GM12878 (cell line): ENCODE results near the gene IGSF11. TPM values are rescaled to one million over a fixed set of nuclear protein-coding genes. Genes with fewer than 3 reads are reported as not detected.

Experiments
- ATAC-seq: fragments of 200-7000 bp; cut with Tn5 transposase; 3 replicates; pipeline ENCODE4 v1.9.1; 2020; ENCODE audit warnings: mild to moderate bottlenecking, moderate library complexity
- BruUV-seq: library from RNA; stranded (reverse); fragments of 400-500 nt; replicated peaks from 2 replicates; lab custom pipeline; 2021; lab: Mats Ljungman, UMichigan
- CTCF ChIA-PET: fragments of 300-600 bp; sonication (Branson Sonifier 250); formaldehyde crosslinking; extraction: SDS; loops from one replicate; lab custom pipeline; 2021; ENCODE audit warnings: inconsistent platforms; lab: Yijun Ruan, JAX
- POLR2A ChIA-PET: fragments of 350-600 bp; formaldehyde crosslinking; extraction: SDS; loops from one replicate; lab custom pipeline; 2021; ENCODE audit warnings: inconsistent platforms; lab: Charles Lee
- RAD21 ChIA-PET: fragments of 300-600 bp; sonication (Branson Sonifier 250); formaldehyde crosslinking; loops from one replicate; lab custom pipeline; 2023; ENCODE audit warnings: antibody characterized with exemption; ENCODE audit not compliant: unreplicated experiment; lab: Charles Lee
- SMC1A ChIA-PET: fragments of 300-600 bp; sonication (Branson Sonifier 250); formaldehyde crosslinking; loops from one replicate; lab custom pipeline; 2023; ENCODE audit not compliant: unreplicated experiment, uncharacterized antibody; lab: Charles Lee
- DNase-seq: peaks from one replicate; pipeline ENCODE4 v3.0.0-alpha.2; 2011; ENCODE audit warnings: low read depth, low spot score
- FAIRE-seq: peaks from 3 replicates; lab custom pipeline; 2011; peaks lifted over from hg19 to GRCh38; lab: Jason Lieb, UNC
- H2AFZ ChIP-seq: 2 replicates; pipeline ENCODE4 v1.6.0; 2011; ENCODE audit warnings: low read depth, low read length, control low read depth; ENCODE audit not compliant: control insufficient read depth
- H3K27ac ChIP-seq: 2 replicates; pipeline ENCODE4 v1.5.1; 2011; ENCODE audit warnings: control low read depth; ENCODE audit not compliant: control insufficient read depth, insufficient read depth
- H3K27me3 ChIP-seq, 2 experiments: replicated peaks in 1 of 2; 2 replicates each; pipeline versions ENCODE4 v1.6.0 to v1.6.1; 2011; ENCODE audit warnings: low read length in 1 of 2; ENCODE audit not compliant: control insufficient read depth in 2 of 2, insufficient read depth in 2 of 2
- H3K36me3 ChIP-seq, 2 experiments: 2 replicates each; pipeline ENCODE4 v1.5.1; 2011; ENCODE audit warnings: low read length in 1 of 2; ENCODE audit not compliant: control insufficient read depth in 2 of 2, insufficient read depth in 2 of 2
- H3K4me1 ChIP-seq: 2 replicates; pipeline ENCODE4 v1.6.1; 2011; ENCODE audit warnings: mild to moderate bottlenecking, low read length, moderate library complexity, mixed read lengths; ENCODE audit not compliant: control insufficient read depth, insufficient read depth
- H3K4me2 ChIP-seq: 2 replicates; pipeline ENCODE4 v1.6.0; 2011; ENCODE audit warnings: control low read depth; ENCODE audit not compliant: control insufficient read depth, insufficient read depth
- H3K4me3 ChIP-seq: fragments of 200-600 bp; sonication (generic); 2 replicates; pipeline ENCODE4 v1.5.1; 2016
- H3K79me2 ChIP-seq: 2 replicates; pipeline ENCODE4 v1.6.0; 2011; ENCODE audit warnings: low read length; ENCODE audit not compliant: control insufficient read depth, insufficient read depth
- H3K9ac ChIP-seq: 2 replicates; pipeline ENCODE4 v1.8.0; 2011; ENCODE audit warnings: low read length, control low read depth, mixed read lengths; ENCODE audit not compliant: control insufficient read depth, insufficient read depth
- H3K9me3 ChIP-seq: replicated peaks from 3 replicates; pipeline ENCODE4 v1.5.1; 2011; ENCODE audit warnings: mild to moderate bottlenecking, low read length; ENCODE audit not compliant: control insufficient read depth, insufficient read depth
- H4K20me1 ChIP-seq: 2 replicates; pipeline ENCODE4 v1.6.0; 2011; ENCODE audit not compliant: control insufficient read depth, insufficient read depth
- BMI1 ChIP-seq: fragments of 450-650 bp; IDR thresholded peaks from 2 replicates; pipeline ENCODE4 v1.6.1; 2016; ENCODE audit warnings: mild to moderate bottlenecking, moderate library complexity, borderline replicate concordance
- CBX5 ChIP-seq: sonication (generic); IDR thresholded peaks from 2 replicates; pipeline ENCODE4 v1.6.1; 2016; ENCODE audit warnings: low read depth, moderate library complexity, mild to moderate bottlenecking, inconsistent platforms
- CHD4 ChIP-seq: fragments of 200-600 bp; sonication (generic); IDR thresholded peaks from 2 replicates; pipeline ENCODE4 v1.6.1; 2016; ENCODE audit warnings: mild to moderate bottlenecking
- ETV6 ChIP-seq, 2 experiments: fragments of 450-650 bp in 1 of 2; IDR thresholded peaks in 1 of 2; conservative IDR thresholded peaks in 1 of 2; 2 replicates each; pipeline ENCODE4 v1.6.1; 2014; ENCODE audit warnings: antibody characterized with exemption in 1 of 2, borderline replicate concordance in 1 of 2, low read depth in 1 of 2, mild to moderate bottlenecking in 1 of 2, moderate library complexity in 1 of 2
- EZH2 ChIP-seq: IDR thresholded peaks from 2 replicates; pipeline ENCODE4 v1.6.1; 2012; ENCODE audit warnings: low read depth, mild to moderate bottlenecking, control low read depth, inconsistent platforms, low read length, borderline replicate concordance; ENCODE audit not compliant: control insufficient read depth
- FOXK2 ChIP-seq: fragments of 450-650 bp; IDR thresholded peaks from 2 replicates; pipeline ENCODE4 v1.6.1; 2017; ENCODE audit warnings: mild to moderate bottlenecking, moderate library complexity
- MYC ChIP-seq: IDR thresholded peaks from 2 replicates; pipeline ENCODE4 v1.6.1; 2011; ENCODE audit warnings: mild to moderate bottlenecking, low read length, moderate library complexity, inconsistent platforms; ENCODE audit not compliant: insufficient read depth, insufficient replicate concordance, insufficient read length, severe bottlenecking
- TBL1XR1 ChIP-seq: IDR thresholded peaks from 2 replicates; pipeline ENCODE4 v1.6.1; 2012; ENCODE audit warnings: low read depth, low read length, improper control_type of control experiment
- ZZZ3 ChIP-seq: IDR thresholded peaks from 2 replicates; pipeline ENCODE4 v1.6.1; 2011; ENCODE audit warnings: low read depth; ENCODE audit not compliant: control insufficient read depth, insufficient read length
- WGBS: methylation state at CpG from one replicate; pipeline ENCODE4 v1.1.6; 2016; ENCODE audit warnings: low lambda C conversion rate; ENCODE audit not compliant: insufficient replicate concordance, insufficient coverage; ENCODE audit errors: missing lambda C conversion rate; 5-methylcytosine and 5-hydroxymethylcytosine counted together
- in situ Hi-C: fragments of 300-500 bp; cut with MboI; formaldehyde crosslinking; loops from 9 replicates; pipeline ENCODE4 v1.14.3; 2018; ENCODE audit warnings: mixed read lengths
- intact Hi-C: fragments of 100-400 bp; cut with micrococcal nuclease; formaldehyde crosslinking; loops from one replicate; pipeline ENCODE4 v1.14.2; 2022; ENCODE audit not compliant: unreplicated experiment
- polyA plus RNA-seq, 11 experiments: library from polyadenylated mRNA; depleted of rRNA in 4 of 11; unstranded in 6 of 11; stranded (reverse) in 5 of 11; fragments of >200 nt; fragmentation: Nextera tagmentation in 4 of 11; fragmentation: Illumina TruSeq in 1 of 11; extraction: Ambion mirVana in 4 of 11; extraction: Trizol in 1 of 11; gene quantifications; 1 replicate in 1 of 11; 2 replicates in 10 of 11; pipeline versions ENCODE4 v1.2.1 to v1.2.3, GENCODE V29; 2011 to 2016; ENCODE audit warnings: inconsistent platforms in 2 of 11, missing spikeins in 2 of 11, low read depth in 1 of 11
- total RNA-seq, 4 experiments: library from RNA; depleted of rRNA in 3 of 4; stranded (reverse); fragments of >200 nt in 3 of 4; fragmentation: Illumina TruSeq in 1 of 4; extraction: Trizol in 1 of 4; gene quantifications; 2 replicates each; pipeline versions ENCODE4 v1.2.1 to v1.2.3, GENCODE V29; 2013 to 2021
- TF ChIP-seq, protein P1 (sequence below): fragments of 450-650 bp; IDR thresholded peaks from 2 replicates; pipeline ENCODE4 v1.6.1; 2017; ENCODE audit warnings: mild to moderate bottlenecking, moderate library complexity
- TF ChIP-seq, protein P2 (sequence below): IDR thresholded peaks from 2 replicates; pipeline ENCODE4 v1.6.1; 2012; ENCODE audit warnings: low read depth, low read length, improper control_type of control experiment

IGSF11 gene
- total and polyA plus RNA-seq, 10 of the 15 experiments (the other 5 are each of a cell fraction or from before 2014, with no cell fraction given), result 0.03 TPM; not detected in 9

DNA sequence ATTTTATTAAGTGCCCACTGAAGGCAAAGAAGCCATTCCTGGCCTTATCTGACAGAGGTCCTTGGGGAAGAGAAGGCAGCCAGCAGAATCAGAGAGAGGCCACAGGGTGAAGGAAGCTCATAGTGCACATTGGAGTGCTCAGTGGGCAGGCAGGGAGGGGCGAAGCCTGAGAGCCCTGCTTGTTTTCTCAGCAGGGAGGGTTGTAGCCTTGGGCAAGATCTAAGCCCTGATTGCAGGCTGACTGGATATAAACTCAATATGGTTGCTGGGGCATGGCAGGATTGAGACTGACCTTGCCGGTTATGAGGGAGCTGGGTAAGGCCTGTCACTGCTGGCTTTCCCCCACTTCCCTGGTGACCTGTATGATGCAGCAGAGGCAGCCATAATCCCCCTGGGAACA lies 7.5 kb upstream of the IGSF11 start:
- H3K4me1 ChIP-seq, result no peaks in the 10 kb centered on the region
- intact Hi-C loops (no loop called here), in situ Hi-C loops (no loop called here)
- CTCF ChIA-PET, result interaction anchor here (1.0 to 2.6 kb wide), 2 partner anchors 8 to 158 kb away, joined by 3 to 22 read pairs; partner anchors contain the start of gene IGSF11
- H3K79me2 ChIP-seq, result no peaks in the 10 kb centered on the region
- ATAC-seq, result no peak
- FAIRE-seq, result no peak
- RAD21 ChIA-PET, result no interaction called here
- WGBS, result 0% methylated on average over 2 of the region's 2 CpGs
- H3K4me2 ChIP-seq, result no peak overlapping the region
- no peaks in the 10 kb centered on the region for H3K36me3 ChIP-seq
- DNase-seq, result no peak
- SMC1A ChIA-PET, result no interaction called here
- POLR2A ChIA-PET, result no interaction called here
- H3K27ac ChIP-seq, result no peak overlapping the region
- H3K4me3 ChIP-seq, result no peak overlapping the region
- no peak overlapping the region for H2AFZ ChIP-seq
- no peaks in the 10 kb centered on the region for H4K20me1 ChIP-seq
- BruUV-seq, result no TSS peak
- no peaks in the 10 kb centered on the region for H3K9me3 ChIP-seq
- no peaks in the 10 kb centered on the region for H3K27me3 ChIP-seq
- TF ChIP-seq FOXK2 (no peak), ETV6 (conservative IDR thresholded peaks at IDR 0.05 in 1 of 2, IDR thresholded peaks at IDR 0.05 in 1 of 2; ENCODE audit: borderline replicate concordance in 1 of 2, low read depth in 1 of 2) (no peak), CBX5 (no peak), TBL1XR1 (no peak), MYC (no peak), ZZZ3 (no peak), CHD4 (no peak), BMI1 (no peak), EZH2 (no peak)
- TF ChIP-seq, protein P1, sequence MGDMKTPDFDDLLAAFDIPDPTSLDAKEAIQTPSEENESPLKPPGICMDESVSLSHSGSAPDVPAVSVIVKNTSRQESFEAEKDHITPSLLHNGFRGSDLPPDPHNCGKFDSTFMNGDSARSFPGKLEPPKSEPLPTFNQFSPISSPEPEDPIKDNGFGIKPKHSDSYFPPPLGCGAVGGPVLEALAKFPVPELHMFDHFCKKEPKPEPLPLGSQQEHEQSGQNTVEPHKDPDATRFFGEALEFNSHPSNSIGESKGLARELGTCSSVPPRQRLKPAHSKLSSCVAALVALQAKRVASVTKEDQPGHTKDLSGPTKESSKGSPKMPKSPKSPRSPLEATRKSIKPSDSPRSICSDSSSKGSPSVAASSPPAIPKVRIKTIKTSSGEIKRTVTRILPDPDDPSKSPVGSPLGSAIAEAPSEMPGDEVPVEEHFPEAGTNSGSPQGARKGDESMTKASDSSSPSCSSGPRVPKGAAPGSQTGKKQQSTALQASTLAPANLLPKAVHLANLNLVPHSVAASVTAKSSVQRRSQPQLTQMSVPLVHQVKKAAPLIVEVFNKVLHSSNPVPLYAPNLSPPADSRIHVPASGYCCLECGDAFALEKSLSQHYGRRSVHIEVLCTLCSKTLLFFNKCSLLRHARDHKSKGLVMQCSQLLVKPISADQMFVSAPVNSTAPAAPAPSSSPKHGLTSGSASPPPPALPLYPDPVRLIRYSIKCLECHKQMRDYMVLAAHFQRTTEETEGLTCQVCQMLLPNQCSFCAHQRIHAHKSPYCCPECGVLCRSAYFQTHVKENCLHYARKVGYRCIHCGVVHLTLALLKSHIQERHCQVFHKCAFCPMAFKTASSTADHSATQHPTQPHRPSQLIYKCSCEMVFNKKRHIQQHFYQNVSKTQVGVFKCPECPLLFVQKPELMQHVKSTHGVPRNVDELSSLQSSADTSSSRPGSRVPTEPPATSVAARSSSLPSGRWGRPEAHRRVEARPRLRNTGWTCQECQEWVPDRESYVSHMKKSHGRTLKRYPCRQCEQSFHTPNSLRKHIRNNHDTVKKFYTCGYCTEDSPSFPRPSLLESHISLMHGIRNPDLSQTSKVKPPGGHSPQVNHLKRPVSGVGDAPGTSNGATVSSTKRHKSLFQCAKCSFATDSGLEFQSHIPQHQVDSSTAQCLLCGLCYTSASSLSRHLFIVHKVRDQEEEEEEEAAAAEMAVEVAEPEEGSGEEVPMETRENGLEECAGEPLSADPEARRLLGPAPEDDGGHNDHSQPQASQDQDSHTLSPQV, result no peak
- TF ChIP-seq, protein P2, sequence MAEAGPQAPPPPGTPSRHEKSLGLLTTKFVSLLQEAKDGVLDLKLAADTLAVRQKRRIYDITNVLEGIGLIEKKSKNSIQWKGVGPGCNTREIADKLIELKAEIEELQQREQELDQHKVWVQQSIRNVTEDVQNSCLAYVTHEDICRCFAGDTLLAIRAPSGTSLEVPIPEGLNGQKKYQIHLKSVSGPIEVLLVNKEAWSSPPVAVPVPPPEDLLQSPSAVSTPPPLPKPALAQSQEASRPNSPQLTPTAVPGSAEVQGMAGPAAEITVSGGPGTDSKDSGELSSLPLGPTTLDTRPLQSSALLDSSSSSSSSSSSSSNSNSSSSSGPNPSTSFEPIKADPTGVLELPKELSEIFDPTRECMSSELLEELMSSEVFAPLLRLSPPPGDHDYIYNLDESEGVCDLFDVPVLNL, result no peak
- TF ChIP-seq, all 136 proteins: peak for 0
- H3K9ac ChIP-seq, result no peak overlapping the region
